ENCODE measurements around the gene OSBP2. TPM values are rescaled to one million over a fixed set of nuclear protein-coding genes. Genes with fewer than 3 reads are reported as not detected.

The OSBP2 gene
- total and polyA plus RNA-seq, 2 of the 13 experiments (the other 11 are each of a cell fraction or from before 2014, with no cell fraction given): 5.0 to 7.7 TPM

- TF ChIP-seq ARID3A (IDR thresholded peaks at IDR 0.05; ENCODE audit: low read depth, low read length): no peak
- no peak for TF ChIP-seq HOXD1 (CRISPR knock-in tag; IDR thresholded peaks at IDR 0.05)
- no peak for TF ChIP-seq ZMAT5 (CRISPR knock-in tag; IDR thresholded peaks at IDR 0.05; ENCODE audit: borderline replicate concordance, low read depth)
- no peak for TF ChIP-seq ZNF572 (CRISPR knock-in tag; IDR thresholded peaks at IDR 0.05)
Measured at GRCh38 chr22:30821381-30821780, 126.7 kb downstream of the OSBP2 start (continued).

DNA sequence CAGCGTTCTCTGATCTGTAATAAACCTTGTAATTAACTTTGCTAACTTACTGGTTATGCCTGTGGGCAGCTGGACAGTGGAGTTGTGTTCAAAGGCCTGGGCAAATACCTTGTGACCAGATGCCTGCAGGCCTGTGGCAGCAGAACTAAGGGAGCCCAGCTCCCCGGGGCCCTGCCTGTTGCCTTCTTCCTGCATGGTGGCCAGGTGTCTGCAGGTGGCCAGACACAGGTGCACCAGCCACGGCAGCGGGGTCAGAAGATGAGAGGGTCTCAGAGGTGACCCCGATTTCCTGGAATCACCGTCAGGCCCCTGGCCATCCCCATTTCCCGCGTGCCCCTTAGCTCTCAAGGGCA, 127.2 kb downstream of the OSBP2 start:
- 9% methylated on average over 3 of the region's 8 CpGs for WGBS (ENCODE audit: low lambda C conversion rate)
- FAIRE-seq (no peak), ATAC-seq (no peak; the same call in 2 of the 3 replicates), DNase-seq (ENCODE audit: low spot score) (no peak)
- no peaks in the 10 kb centered on the region for H3K36me3 ChIP-seq (replicated peaks in 1 of 2; ENCODE audit: control insufficient read depth in 1 of 2, insufficient read depth in 2 of 2, low read length in 2 of 2)
- no TSS peak for BruUV-seq (replicated peaks)
- in situ Hi-C loops (cut with HindIII; ENCODE audit: extremely low pct_ligation_motif_present, low pct_unique_long_range_greater_than_20kb): no loop called here
- H3K4me3 ChIP-seq (replicated peaks in 1 of 3; ENCODE audit: insufficient read depth in 1 of 3, low read depth in 2 of 3, low read length in 3 of 3): no peak overlapping the region
- H3K27me3 ChIP-seq (ENCODE audit: control insufficient read depth in 1 of 2, insufficient read depth in 2 of 2, low read length in 2 of 2): peaks cover 11 to 63% of the 10 kb centered on the region in 2 experiments; a peak in 4 of 5 replicates
- H3K27ac ChIP-seq (ENCODE audit: extremely low read length, insufficient read depth, low read length): no peak overlapping the region
- H3K9ac ChIP-seq (ENCODE audit: insufficient read depth, low read depth, low read length): no peak overlapping the region
- intact Hi-C loops (cut with micrococcal nuclease; ENCODE audit: unreplicated experiment): no loop called here
- H2AFZ ChIP-seq (ENCODE audit: low read length): no peak overlapping the region
- no peaks in the 10 kb centered on the region for H3K9me3 ChIP-seq (ENCODE audit: low read length)
- CTCF ChIA-PET (ENCODE audit: low intra/inter-chr PET ratio, low total read pairs): no interaction called here
- no peaks in the 10 kb centered on the region for H4K20me1 ChIP-seq (ENCODE audit: insufficient read depth, low read length)
- no peaks in the 10 kb centered on the region for H3K4me1 ChIP-seq (ENCODE audit: insufficient read depth, low read length)
- H3K79me2 ChIP-seq (ENCODE audit: insufficient read depth, low read length): no peaks in the 10 kb centered on the region
- no peak overlapping the region for H3K4me2 ChIP-seq (ENCODE audit: low read depth, low read length)
- POLR2A ChIA-PET: no interaction called here
- TF ChIP-seq IRX3 (CRISPR knock-in tag; IDR thresholded peaks at IDR 0.05; ENCODE audit: borderline replicate concordance, low read depth) (no peak), TEAD3 (CRISPR knock-in tag; optimal IDR thresholded peaks at IDR 0.05; ENCODE audit: borderline replicate concordance) (no peak), ZFP91 (CRISPR knock-in tag; IDR thresholded peaks at IDR 0.05; ENCODE audit: borderline replicate concordance) (no peak), ZNF878 (CRISPR knock-in tag; IDR thresholded peaks at IDR 0.05) (no peak), HNF4G (IDR thresholded peaks at IDR 0.05; ENCODE audit: borderline replicate concordance, low read depth, low read length) (no peak), HNF4G (CRISPR knock-in tag; IDR thresholded peaks at IDR 0.05; ENCODE audit: borderline replicate concordance, low read depth) (no peak), ATAD3A (CRISPR knock-in tag; IDR thresholded peaks at IDR 0.05) (no peak), ELF1 (CRISPR knock-in tag; IDR thresholded peaks at IDR 0.05) (no peak), THYN1 (CRISPR knock-in tag; IDR thresholded peaks at IDR 0.05; ENCODE audit: borderline replicate concordance, low read depth) (no peak), YEATS2 (CRISPR knock-in tag; IDR thresholded peaks at IDR 0.05; ENCODE audit: borderline replicate concordance) (no peak), FOXA1 (IDR thresholded peaks at IDR 0.05) (no peak), FOXA1 (CRISPR knock-in tag; IDR thresholded peaks at IDR 0.05) (no peak), KDM1A (CRISPR knock-in tag; IDR thresholded peaks at IDR 0.05) (no peak), ZSCAN25 (CRISPR knock-in tag; IDR thresholded peaks at IDR 0.05) (no peak), TBX2 (CRISPR knock-in tag; IDR thresholded peaks at IDR 0.05; ENCODE audit: borderline replicate concordance) (no peak), FOXM1 (CRISPR knock-in tag; IDR thresholded peaks at IDR 0.05) (no peak)
- TF ChIP-seq, protein P1, sequence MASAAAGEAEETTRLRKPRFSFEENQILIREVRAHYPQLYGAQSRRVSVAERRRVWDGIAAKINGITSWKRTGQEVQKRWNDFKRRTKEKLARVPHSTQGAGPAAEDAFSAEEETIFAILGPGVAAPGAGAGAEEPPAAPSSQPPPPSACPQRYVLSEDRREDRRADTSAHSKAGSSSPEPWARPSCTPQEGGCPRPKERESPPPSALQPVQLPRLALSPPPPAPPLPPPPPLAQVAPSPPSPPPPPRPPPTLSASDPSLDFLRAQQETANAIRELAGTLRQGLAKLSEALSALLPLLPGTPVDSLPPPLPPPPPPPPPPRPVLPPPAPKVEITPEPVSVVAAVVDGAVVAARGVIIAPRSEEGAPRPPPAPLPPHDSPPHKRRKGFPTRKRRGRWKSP (CRISPR knock-in tag; IDR thresholded peaks at IDR 0.05): no peak
